ENCODE results near the gene GAREM2.
A peak's percentile ranks its signal among the peaks of the same experiment; 100 is the strongest.
"Not testable (repeated sequence)": the region's sequence is repeated elsewhere in the genome, so short reads cannot be mapped to it uniquely, and the experiment has no call there.

Gene GAREM2

GRCh38 chr2:26172871-26173775 is at the start of gene GAREM2:
Gene GAREM2 (plus strand): TSS chr2:26173088. CDS start chr2:26173221, 133 bp downstream.
- DNase-seq, result no peak

- no peak for DNase-seq
Measured at GRCh38 chr2:26123426-26123825, 49.5 kb upstream of the GAREM2 start.

DNA sequence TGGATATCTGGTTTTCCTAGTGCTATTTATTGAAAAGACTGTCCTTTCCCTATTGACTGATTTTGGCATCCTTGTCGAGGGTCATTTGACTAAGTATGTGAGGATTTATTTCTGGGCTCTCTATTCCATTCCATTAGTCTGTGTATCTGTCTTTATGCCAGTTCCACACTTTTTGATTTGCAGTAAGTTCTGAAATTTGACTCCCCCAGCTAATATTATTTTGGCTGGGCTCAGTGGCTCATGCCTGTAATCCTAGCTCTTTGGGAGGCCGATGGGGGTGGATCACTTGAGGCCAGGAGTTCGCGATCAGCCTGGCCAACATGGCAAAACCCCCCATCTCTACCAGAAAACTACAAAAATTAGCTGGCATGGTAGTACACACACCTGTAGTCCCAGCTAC is 46.8 kb upstream of the GAREM2 start:
- no peak for DNase-seq

DNA sequence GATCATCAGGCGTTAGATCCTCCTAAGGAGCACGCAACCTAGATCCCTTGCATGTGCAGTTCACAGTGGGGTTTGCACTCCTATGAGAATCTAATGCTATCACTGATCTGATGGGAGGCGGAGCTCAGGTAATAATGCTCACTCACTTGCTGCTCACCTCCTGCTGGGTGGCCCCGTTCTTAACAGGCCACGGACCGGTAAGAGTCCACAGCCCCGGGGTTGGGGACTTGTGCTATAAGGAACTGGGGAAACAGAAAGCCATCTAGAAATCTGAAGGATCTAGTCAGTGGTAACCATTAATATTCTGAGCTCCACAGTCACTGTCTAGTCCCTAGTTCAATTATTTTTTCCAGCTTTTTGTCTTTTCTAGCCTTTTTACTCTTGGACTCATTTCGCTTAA is 44.7 kb upstream of the GAREM2 start:
- DNase-seq, result no peak

DNA sequence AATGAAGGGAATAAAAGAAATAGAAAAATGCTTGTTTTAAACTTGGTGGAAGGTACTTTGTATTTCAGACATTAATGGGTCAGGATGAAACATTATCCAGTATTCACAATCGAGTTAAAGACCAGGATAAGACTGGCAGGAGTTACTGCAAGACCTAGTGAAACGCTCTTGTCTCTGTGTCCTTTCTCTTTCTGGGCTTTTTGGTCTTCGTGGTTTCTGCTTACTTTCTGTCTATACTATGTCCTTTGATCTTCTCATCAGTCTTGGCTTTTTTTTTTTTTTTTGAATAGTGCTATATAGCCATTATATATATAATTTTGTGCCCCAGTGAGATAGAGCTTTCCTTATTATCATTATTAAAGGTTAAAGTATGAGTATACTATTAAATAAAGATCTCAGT is 42.1 kb upstream of the GAREM2 start:
- DNase-seq, result no peak

DNA sequence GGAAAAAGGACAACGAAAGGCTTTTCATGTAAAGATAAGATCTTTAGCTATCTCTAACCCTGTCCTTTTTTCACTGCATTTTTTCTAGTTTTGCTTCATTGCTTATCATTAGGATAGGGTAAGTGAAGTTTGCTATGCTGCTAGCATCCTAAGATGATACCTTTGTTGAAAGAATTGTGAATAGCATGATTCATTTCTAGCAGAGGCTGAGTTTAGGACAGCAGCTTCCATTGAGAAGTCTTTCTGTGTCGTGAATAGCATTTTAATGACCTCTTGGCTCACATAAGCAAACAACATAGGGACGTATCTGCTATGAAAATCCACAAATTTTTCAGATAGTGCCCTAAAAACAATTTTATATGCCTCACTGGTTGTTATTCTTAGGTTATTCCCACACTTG is 36.4 kb upstream of the GAREM2 start:
- no peak for DNase-seq

GRCh38 chr2:26139269-26140183 is 33.4 kb upstream of the GAREM2 start:
- no peak for DNase-seq

DNA sequence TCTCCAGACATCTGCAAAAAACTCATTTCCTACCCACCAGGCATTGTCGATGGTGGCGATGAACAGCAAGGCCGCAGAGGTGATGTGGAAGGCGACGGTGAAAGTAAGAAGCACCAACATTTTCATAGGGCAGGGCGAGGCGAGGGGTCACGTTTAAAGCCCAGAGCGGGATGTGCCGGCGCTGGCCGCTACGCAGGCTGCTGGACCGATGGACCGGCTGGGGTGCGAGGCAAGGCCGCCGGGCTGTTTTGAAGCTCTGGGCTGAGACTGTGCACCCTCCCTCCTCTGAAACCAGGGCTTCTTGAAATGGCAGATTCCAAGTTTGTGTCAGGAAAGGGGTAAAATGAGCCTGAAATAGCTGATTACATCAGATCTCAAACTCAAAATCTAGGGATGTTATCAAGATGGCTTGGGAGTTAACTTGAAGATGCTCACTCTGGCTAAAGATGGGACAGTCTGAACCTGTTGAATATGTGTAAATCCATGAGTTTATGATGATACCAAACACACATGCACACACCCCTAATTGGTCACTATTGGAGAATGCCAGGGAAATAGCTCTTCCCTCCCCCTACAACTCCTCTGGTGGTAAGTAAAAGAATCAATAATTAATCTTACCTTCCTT is 31.6 kb upstream of the GAREM2 start:
- DNase-seq, result no peak

GRCh38 chr2:26144031-26144430 is 28.9 kb upstream of the GAREM2 start:
- no peak for DNase-seq

- DNase-seq, result peak; percentile 26 to 52
Measured at GRCh38 chr2:26144953-26145680, 27.8 kb upstream of the GAREM2 start.

DNA sequence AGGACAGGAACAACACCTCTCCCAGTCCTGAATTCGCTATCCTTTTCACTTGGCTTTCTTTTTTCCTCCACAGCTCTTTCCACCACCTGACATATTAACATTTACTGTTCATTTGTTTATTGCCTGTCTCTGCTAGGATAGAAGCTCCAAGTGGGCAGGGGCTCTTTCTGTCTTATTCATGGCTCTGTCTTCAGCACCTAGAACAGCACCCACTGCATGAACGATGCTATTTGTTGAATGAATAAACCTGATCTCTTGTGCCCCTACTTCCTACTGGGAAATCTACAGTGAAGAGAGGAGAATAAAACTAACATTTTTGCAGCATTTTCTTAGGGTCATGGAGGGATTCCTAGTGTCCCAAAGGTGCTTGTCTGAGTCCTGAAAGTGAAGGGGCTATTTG is 24.4 kb upstream of the GAREM2 start:
- DNase-seq, result no peak

- DNase-seq, result no peak
Measured at GRCh38 chr2:26150243-26150642, 22.6 kb upstream of the GAREM2 start.

DNA sequence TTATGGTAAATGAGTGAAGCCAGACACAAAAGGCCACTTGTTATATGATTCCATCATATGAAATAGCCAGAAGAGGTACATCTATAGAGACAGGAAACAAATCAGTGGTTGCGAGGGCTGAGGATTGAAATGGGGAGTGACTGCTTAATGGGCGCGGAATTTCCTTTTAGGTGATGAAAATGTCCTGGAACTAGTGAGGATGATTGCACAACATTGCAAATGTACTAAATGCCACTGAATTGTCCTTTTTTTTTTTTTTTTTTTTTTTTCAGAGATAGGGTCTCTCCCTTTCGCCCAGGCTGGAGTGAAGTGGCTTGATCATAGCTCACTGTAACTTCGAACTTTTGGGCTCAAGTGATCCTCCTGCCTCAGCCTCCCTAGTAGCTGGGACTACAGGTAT is 15.3 kb upstream of the GAREM2 start:
- DNase-seq, result no peak

GRCh38 chr2:26161926-26162325 is 11.0 kb upstream of the GAREM2 start:
- no peak for DNase-seq

DNA sequence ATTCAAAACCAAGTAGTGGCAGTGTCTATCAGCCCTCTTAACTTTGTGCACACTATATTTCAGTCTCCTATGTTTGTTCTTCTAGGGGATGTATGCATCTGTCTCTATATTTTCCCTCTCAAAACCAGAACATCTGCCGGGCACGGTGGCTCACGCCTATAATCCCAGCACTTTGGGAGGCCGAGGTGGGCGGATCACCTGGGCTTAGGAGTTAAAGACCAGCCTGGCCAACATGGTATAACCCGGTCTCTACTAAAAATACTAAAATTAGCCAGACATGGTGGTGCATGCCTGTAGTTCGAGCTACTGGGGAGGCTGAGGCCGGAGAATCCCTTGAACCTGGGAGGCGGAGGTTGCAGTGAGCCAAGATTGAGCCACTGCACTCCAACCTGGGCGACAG is 9.9 kb upstream of the GAREM2 start:
- DNase-seq, result no peak

- no peak for DNase-seq
Measured at GRCh38 chr2:26164231-26164630, 8.7 kb upstream of the GAREM2 start.

- DNase-seq, result no peak
Measured at GRCh38 chr2:26164641-26165211, 8.2 kb upstream of the GAREM2 start.

DNA sequence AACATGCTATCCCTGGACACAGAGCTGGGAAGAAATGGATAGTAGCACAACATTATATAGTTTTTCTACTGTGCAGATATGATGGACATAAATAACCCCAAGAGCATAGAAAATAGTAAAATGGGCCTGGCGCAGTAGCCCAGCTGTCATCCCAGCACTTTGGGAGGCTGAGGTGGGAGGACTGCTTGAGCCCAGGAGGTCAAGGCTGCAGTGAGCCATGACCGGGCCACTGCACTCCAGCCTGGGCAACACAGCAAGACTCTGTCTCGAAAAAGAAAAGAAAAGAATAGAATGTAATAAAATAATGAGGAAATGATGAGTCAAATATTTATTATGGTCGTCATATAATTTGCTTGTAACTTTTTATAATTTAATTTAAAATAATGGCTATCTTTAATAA is 7.5 kb upstream of the GAREM2 start:
- no peak for DNase-seq

DNA sequence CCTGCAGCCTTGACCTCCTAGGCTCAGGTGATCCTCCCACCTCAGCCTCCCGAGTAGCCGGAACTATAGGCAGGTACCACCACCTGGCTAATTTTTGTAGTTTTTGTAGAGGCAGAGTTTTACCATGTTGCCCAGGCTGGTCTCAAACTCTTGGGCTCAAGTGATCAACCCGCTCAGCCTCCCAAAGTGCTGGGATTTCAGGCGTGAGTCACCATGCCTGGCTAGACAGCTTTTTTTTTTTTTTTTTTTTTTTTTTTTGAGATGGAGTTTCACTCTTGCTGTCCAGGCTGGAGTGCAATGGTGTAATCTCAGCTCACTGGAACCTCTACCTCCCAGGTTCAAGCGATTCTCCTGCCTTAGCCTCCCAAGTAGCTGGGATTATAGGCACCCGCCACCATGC is 6.3 kb upstream of the GAREM2 start:
- not testable (repeated sequence) for DNase-seq

GRCh38 chr2:26168785-26169184 is 4.1 kb upstream of the GAREM2 start:
- no peak for DNase-seq

DNA sequence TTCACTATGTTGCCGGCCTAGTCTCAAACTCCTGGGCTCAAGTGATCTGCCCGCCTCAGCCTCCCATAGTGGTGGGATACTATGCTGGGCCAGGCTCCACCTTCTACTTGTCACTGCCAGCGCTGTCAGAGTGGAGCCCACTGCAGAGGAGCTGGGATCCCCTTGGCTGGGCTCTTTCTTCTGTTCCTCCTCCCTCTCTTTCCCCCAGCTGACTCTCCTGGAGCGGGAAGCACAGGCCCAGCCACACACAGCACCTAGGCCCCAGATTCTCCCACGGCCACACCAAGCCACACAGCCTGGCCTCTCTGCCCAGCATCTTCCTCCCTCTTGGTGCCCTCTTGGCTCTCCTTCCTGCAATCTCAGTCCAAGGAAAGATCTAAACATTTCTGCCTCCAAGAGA is 3.7 kb upstream of the GAREM2 start:
- no peak for DNase-seq

- no peak for DNase-seq
Measured at GRCh38 chr2:26169681-26170414, 3.0 kb upstream of the GAREM2 start.

All from bone marrow (tissue), 2 donors.